ENCODE results near the gene GPAM.
"Not testable (repeated sequence)": the region's sequence is repeated elsewhere in the genome, so short reads cannot be mapped to it uniquely, and the experiment has no call there.

Gene GPAM

GRCh38 chr10:112183329-112184051 is at the start of gene GPAM:
GPAM (minus strand) TSS chr10:112183765; CDS start chr10:112181784, 1,981 bp downstream.
- no peak for DNase-seq (ENCODE audit: low spot score)

DNA sequence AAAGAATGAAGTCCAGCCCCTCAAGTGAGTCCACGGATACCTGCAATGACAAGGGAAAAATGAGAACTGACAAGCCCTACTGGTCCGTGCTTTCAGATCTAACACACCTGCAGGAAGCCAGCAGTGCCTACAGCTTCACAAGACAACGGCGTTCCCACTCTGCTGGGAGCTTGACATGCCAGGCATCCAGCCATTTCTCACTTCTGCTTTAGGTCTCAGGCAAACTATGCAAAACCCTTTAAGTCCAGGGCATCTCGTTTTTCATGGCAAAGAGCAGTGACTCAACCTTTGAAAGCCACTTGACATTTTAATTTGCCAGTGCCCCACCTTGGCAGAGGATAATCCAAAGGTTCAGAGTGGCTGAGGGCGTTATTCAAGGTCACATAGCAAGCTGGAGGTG is 49.1 kb upstream of the GPAM start:
- no peak for DNase-seq (ENCODE audit: low spot score)

DNA sequence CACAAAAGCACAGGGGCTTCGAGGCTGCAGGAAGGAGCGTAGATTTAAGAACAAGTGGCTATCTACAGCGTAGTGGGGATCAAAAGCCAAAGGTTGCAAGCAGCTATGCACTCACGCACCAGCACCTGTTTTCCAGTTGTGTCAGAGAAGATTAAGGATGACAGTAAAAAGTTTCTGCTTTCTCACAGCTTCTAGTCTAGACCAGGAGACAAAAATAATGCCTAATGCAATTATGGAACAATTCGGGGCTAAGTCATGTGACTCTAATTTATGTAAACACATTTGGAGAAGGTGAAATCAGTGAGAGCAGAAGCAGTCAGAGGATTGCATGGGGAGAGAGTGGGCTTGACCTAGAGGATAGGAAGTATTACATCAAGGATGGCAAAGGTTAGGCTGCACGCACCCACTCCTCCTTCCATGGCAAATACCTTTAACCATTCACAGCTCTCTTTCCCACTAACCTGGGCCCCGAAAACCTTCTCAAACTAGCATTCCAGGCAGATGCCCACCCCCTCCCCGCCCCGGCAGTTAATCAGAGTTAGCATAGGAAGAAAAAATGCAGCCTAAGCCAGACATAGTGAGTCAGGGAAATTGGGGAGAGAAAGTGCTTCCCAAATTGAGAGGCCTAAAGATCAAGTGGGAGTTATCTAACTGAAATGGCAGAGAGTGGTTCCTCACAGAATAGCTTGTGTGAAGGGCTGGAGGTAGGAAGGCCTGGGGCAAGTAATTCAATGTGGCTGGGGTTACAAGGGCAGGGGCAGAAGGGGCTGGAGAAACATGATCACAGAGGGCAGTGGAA is 48.2 kb upstream of the GPAM start:
- no peak for DNase-seq (ENCODE audit: low spot score)

- DNase-seq (ENCODE audit: low spot score) = no peak
Observed at GRCh38 chr10:112230325-112230988, 46.9 kb upstream of the GPAM start.

GRCh38 chr10:112229901-112230300 is 46.3 kb upstream of the GPAM start:
- no peak for DNase-seq (ENCODE audit: low spot score)

DNA sequence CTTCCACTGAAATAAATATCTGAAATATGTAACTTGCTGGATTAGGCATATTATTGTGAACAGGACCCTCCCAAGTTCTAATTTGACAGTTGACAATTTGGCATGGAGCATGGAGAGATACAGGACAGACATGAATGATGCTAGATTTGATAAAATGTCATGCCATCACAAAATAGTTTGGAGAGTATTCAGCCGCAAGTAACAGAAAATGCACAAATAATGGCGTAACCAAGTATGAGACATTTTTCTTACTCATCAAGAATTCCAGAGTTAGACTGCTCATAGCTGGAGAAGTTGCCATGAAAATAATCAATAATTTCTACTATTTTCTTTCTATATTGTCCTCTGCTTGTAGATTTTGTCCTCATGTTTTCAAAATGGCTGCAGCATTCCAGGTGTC is 45.5 kb upstream of the GPAM start:
- no peak for DNase-seq (ENCODE audit: low spot score)

- DNase-seq (ENCODE audit: low spot score) = not testable (repeated sequence)
Observed at GRCh38 chr10:112228366-112229088, 45.0 kb upstream of the GPAM start.

DNA sequence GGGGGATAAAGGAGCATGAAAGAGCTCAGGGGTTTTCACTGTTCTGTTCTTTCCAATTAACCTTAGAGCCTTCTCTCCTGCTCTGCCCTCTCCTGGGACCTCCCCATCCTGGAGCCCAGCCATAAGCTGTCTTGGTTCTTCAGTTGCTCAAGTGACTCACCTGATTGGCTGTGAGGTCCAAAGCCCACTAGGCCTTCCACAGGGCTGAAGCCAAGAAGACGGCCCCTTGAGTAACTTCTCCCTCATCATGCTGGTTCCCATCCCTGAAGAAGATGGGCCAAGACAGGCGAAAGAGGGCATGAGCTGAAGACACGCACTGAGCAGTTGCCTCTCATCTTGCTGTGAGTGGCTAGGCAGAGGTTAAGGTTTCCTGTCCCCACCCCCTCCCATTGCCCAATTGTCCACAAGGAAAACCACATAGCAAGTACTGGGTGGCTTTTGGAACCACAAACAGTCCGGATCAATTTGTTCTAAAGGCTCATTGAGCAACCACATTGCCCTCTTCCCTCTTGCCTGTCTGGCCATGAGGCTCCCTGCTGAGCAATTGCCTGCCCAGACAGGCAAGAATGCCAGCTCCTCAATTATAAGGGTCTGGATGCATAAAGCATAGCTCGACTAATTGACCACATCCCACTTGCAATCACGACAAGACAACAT is 43.9 kb upstream of the GPAM start:
- no peak for DNase-seq (ENCODE audit: low spot score)

- no peak for DNase-seq (ENCODE audit: low spot score)
Observed at GRCh38 chr10:112226439-112227248, 43.1 kb upstream of the GPAM start.

DNA sequence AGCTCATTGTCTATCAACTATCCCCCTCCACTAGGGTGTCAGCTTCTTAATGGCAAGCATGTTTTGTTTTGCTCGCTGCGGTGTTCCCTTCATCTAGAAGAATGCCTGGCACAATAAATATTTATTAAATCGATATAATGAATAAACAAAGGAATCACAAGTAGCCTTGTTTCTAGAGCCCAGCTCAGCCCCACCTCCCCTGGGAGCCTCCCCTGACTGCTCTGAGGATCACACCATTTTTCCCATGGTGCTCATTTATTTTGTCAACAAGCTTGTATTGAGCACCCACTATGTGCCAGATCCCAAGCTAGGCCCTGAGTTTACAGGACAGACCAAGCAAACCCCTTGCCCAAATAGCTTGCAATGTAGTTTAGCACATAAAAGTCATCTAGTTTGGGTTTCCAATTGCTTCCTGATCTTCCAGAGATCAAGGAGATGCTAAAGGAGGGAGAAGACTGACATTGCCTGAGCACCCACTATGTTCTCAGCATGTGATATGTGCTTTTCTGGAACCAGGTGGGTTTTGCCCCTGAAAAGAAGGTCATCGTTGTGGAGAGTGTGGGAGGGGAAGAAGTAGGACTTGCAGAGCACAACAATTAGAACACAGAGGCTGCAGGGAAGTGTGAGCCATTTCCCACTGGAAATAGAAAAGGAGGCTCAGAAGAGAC is 42.3 kb upstream of the GPAM start:
- no peak for DNase-seq (ENCODE audit: low spot score)

DNA sequence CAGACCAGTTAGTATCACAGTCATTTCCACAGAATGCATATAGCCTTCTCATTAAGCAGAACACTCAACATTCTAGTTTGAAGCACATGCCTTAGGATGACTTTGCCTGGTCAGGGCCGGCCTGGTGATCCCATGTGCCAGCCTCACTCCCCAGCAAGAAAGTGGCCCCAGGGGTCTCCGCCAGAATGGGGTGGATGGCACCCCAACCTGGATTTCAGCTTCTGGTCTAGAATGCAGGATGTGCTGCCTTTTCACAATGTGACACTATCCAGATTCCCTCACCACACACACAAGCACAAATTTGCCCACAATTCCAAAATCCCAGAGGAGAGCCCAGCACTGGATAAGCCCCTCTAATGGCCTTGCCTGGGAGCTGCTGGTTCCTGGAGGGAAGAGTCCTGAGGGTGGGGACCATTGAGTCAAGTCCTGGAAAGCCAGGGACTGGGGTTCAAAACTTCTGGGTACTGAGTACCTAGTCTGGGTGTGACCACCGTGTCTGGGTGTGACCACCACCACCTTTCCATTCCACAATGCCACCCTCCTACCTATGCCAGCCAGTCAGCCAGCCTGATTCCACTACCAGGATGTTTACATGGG is 41.5 kb upstream of the GPAM start:
- no peak for DNase-seq (ENCODE audit: low spot score)

DNA sequence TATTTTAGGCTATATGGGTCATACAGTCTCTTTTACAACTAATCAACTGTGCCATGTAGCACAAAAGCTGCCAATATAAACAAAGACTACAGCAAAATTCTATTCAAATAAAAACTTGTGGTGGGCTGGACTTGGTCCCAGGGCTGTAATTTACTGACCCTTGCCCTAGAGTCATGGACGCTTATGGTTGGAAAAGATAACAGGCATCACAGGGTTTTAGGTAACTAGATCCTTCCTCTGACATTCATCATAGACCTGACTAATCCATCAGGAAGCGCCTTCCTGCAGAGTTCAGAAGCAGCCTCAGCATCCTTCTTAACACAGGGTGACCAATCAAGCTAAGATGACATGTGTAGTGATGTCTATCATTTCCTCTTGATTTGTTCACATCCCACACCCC is 40.2 kb upstream of the GPAM start:
- no peak for DNase-seq (ENCODE audit: low spot score)

DNA sequence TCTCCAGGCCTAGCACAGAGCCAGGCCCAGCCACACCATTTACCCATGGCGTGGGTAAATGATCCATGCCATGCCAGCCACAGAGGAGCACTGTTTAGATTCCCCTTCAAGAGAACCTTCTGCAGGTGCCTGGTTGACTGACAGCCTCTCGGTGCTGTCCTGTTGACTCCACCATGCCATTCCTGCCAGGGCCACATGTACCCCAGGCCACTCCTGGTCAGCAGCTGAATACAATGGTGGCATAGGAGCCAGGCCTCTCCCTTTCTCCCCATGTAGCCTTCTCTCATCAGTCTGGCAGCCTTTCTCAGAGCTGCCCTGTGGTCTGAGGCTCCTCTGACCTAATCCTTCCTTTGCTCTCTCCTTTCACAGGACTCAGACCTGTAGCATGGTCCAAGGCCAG is 39.2 kb upstream of the GPAM start:
- no peak for DNase-seq (ENCODE audit: low spot score)

DNA sequence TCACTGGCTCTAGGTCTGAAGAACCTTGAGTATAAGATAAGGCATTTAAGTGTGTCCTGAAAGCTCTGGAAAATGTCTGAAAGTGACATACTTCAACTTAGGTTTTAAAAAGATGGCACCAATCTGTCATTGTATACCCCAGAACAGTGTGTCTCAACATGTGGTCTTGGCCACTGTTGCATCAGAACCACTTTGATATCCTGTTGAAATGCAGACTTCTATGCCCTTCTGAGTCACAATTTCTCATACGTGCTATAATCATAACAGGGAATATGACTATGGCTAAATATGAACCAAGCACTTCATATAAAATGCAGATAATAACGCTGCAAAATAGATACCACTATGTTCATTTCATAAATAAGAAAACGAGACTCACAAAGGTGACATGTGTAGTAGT is 38.0 kb upstream of the GPAM start:
- DNase-seq (ENCODE audit: low spot score) = no peak

DNA sequence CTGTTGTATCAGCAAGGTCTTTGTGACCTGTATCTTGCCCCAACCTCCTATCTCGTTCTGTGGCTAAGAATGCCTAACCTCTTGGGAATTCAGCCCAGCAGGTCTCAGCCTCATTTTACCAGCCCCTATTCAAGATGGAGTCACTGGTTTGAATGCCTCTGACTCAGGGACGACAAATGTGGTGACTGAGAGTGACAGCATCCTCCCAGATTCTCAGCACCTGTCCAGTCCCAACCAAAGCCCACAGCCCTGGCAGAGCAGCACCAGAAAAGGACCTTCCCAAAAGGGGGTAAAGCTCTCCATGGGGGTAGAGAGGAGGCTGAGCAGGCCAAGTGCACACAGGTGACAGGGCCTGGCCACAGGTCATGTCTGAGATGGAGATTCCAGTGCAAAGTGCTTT is 35.4 kb upstream of the GPAM start:
- no peak for DNase-seq (ENCODE audit: low spot score)

GRCh38 chr10:112218036-112218390 is 34.4 kb upstream of the GPAM start:
- no peak for DNase-seq (ENCODE audit: low spot score)

DNA sequence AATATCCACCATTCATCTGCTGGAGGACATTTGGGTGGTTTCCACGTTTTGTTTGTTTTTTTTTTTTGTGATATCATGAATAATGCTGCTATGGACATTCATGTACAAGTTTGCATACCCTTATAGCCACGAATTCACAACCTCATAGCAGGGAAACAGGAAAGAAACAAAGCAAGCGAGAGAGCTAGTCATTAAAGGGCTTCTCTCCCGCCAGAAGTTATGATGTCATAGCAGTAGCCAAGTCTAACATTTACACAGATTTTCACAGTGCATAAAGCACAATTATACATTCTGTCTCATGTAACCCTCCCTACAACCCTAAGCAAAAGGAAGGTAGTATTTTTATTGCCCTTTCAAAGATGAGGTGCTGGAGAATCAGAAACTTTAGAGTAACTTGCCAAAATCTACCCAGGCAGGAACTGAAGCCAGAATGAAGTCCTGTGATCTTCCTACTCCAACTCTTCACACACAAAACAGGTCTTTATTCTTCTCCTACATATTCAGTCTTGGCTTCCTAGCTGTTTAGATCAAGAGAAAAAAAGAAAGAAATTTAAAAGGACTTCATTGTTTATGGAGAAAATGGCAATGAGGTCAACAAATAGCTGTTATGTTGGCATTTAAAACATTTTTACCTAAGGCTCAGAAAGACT is 33.9 kb upstream of the GPAM start:
- no peak for DNase-seq (ENCODE audit: low spot score)

DNA sequence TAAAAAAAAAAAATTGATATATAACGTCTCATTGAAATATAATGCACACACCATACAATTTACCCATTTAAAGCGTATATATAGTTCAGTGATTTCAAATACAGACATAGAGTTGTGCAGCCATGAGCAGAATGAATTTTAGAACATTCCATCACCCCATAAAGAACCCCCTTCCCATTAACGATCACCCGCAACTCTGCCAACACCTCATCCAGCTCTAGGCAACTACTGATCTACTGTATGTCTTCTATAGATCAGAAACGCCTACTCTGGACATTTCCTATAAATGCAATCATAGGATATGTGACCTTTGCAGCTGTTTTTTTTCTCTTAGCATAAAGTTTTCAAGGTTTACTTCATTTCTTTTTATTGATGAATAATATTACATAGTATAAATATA is 33.4 kb upstream of the GPAM start:
- no peak for DNase-seq (ENCODE audit: low spot score)

DNA sequence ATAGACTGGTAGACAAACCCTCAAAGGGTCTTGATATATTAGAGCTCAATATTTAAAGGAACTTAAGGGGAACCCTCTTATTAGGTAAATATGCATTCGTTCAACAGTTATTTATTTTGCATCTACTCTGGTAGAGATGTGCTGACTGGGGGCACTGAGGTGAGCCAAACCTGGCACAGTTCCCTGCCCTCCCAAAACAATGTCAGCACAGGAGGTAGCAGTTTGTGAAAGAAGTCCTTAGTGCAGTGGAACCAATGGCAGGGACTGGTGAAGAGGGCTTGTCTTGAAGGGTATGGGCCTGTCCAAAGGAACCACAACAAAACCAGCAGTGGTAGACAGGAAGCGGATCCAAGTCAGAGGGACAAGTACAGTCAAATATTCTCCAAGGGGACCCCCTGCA is 32.6 kb upstream of the GPAM start:
- no peak for DNase-seq (ENCODE audit: low spot score)

DNA sequence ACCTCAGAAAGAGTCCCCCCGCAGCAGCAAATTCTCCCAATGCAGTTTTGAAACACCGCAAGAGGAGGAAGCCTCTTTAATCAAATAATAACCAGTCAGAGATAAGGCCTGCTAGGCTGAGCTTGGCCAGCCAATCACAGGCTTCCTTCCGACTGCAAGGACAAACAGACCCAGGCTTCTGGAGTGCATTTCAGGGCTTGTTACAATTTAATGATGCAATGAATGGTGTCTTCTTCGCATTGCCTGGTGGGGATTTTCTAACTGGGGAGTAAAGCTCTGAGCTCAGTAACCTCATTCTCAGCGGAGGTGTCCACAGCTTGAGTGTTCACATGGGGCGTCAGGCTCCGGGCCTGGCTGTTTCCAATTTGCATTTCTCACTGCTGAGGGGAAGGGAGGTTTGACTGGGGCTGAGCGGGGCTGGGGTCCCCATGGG is 31.8 kb upstream of the GPAM start:
- DNase-seq (ENCODE audit: low spot score) = peak; percentile 55
